Mesothelial cell of epicardium (in vitro differentiated cells): ENCODE measurements around the gene A2ML1. TPM values are rescaled to one million over a fixed set of nuclear protein-coding genes. Genes with fewer than 3 reads are reported as not detected.
"Not testable (repeated sequence)": the region's sequence is repeated elsewhere in the genome, so short reads cannot be mapped to it uniquely, and the experiment has no call there.

Experiments used
- DNase-seq, 2 experiments: peaks; one replicate each; pipeline ENCODE4 v3.0.0; 2021; ENCODE audit warnings: low spot score in 2 of 2; ENCODE audit not compliant: unreplicated experiment in 2 of 2
- H3K27ac Mint-ChIP-seq: 2 replicates; pipeline ENCODE4 v1.8.0; 2021; ENCODE audit warnings: mixed read lengths
- H3K27me3 Mint-ChIP-seq: 2 replicates; pipeline ENCODE4 v1.8.0; 2021; ENCODE audit warnings: low read depth, mixed read lengths
- H3K36me3 Mint-ChIP-seq: 2 replicates; pipeline ENCODE4 v1.8.0; 2021; ENCODE audit warnings: mixed read lengths
- H3K4me1 Mint-ChIP-seq: 2 replicates; pipeline ENCODE4 v1.8.0; 2021; ENCODE audit warnings: mixed read lengths
- H3K4me3 Mint-ChIP-seq: 2 replicates; pipeline ENCODE4 v1.8.0; 2021; ENCODE audit warnings: mild to moderate bottlenecking, moderate library complexity, mixed read lengths
- H3K9me3 Mint-ChIP-seq: 2 replicates; pipeline ENCODE4 v1.8.0; 2021; ENCODE audit warnings: mixed read lengths
- total RNA-seq: library from RNA; stranded (reverse); gene quantifications from 3 replicates; pipeline ENCODE4 v1.2.1, GENCODE V29; 2021
- TF ChIP-seq, protein P1 (sequence below): fragments of 200-600 bp; sonication (generic); IDR thresholded peaks from one replicate; pipeline ENCODE4 v1.5.0; 2021; ENCODE audit warnings: antibody characterized with exemption; ENCODE audit not compliant: unreplicated experiment

A2ML1 gene
- total RNA-seq, 1 donor from 2014 or later: 0.13 TPM

GRCh38 chr12:8899830-8900229, 77.4 kb downstream of the A2ML1 start:
- Mint-ChIP-seq H3K4me3 (no peak overlapping the region), H3K27me3 (no peaks in the 10 kb centered on the region), H3K9me3 (peaks cover 7% of the 10 kb centered on the region), H3K4me1 (peaks cover 3% of the 10 kb centered on the region), H3K27ac (no peak overlapping the region), H3K36me3 (peaks cover 1% of the 10 kb centered on the region)
- TF ChIP-seq, protein P1, sequence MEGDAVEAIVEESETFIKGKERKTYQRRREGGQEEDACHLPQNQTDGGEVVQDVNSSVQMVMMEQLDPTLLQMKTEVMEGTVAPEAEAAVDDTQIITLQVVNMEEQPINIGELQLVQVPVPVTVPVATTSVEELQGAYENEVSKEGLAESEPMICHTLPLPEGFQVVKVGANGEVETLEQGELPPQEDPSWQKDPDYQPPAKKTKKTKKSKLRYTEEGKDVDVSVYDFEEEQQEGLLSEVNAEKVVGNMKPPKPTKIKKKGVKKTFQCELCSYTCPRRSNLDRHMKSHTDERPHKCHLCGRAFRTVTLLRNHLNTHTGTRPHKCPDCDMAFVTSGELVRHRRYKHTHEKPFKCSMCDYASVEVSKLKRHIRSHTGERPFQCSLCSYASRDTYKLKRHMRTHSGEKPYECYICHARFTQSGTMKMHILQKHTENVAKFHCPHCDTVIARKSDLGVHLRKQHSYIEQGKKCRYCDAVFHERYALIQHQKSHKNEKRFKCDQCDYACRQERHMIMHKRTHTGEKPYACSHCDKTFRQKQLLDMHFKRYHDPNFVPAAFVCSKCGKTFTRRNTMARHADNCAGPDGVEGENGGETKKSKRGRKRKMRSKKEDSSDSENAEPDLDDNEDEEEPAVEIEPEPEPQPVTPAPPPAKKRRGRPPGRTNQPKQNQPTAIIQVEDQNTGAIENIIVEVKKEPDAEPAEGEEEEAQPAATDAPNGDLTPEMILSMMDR: no peak
- no peak for DNase-seq

GRCh38 chr12:8902703-8903102, 80.3 kb downstream of the A2ML1 start:
- H3K27ac Mint-ChIP-seq, H3K9me3 Mint-ChIP-seq, H3K36me3 Mint-ChIP-seq, H3K27me3 Mint-ChIP-seq, H3K4me3 Mint-ChIP-seq, DNase-seq: not testable (repeated sequence)
- H3K4me1 Mint-ChIP-seq: peaks cover 13% of the 10 kb centered on the region

GRCh38 chr12:8903646-8904045, 81.2 kb downstream of the A2ML1 start:
- Mint-ChIP-seq H3K4me3 (no peak overlapping the region), H3K27ac (peak overlapping the region; percentile 45), H3K27me3 (no peaks in the 10 kb centered on the region), H3K36me3 (peaks cover 1% of the 10 kb centered on the region), H3K9me3 (no peaks in the 10 kb centered on the region), H3K4me1 (peaks cover 13% of the 10 kb centered on the region)
- no peak for DNase-seq
- TF ChIP-seq, protein P1: no peak

DNA sequence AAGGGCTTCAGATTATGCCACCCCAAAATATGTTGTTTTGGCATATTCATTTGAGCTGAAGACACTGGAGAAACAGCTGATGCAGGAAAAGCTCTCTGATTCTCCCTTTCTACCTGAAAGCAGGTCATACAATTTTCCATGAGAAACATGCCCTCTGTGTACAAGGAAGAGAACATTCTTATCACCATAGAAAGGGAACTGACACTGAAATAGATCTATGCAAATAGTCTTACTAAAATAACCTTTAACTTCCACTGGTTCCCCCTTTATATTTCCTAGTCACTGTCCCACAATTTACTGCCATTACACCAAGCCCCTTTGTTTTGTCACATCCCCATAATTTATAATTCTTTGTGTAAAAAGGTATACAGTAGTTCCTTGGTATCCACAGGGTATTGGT, 82.2 kb downstream of the A2ML1 start:
- Mint-ChIP-seq H3K4me3 (no peak overlapping the region), H3K4me1 (peaks cover 13% of the 10 kb centered on the region), H3K27ac (peak overlapping the region; percentile 76), H3K9me3 (no peaks in the 10 kb centered on the region), H3K36me3 (peaks cover 1% of the 10 kb centered on the region), H3K27me3 (no peaks in the 10 kb centered on the region)
- DNase-seq: no peak
- TF ChIP-seq, protein P1: no peak

GRCh38 chr12:8905546-8905945, 83.1 kb downstream of the A2ML1 start:
- H3K4me3 Mint-ChIP-seq: peak overlapping the region; percentile 22
- no peaks in the 10 kb centered on the region for H3K9me3 Mint-ChIP-seq
- H3K27me3 Mint-ChIP-seq: no peaks in the 10 kb centered on the region
- peak overlapping the region; percentile 94 for H3K27ac Mint-ChIP-seq
- TF ChIP-seq, protein P1: no peak
- peaks cover 16% of the 10 kb centered on the region for H3K4me1 Mint-ChIP-seq
- H3K36me3 Mint-ChIP-seq: no peaks in the 10 kb centered on the region
- DNase-seq: peak in 1 of 2 experiments; percentile 44

- Mint-ChIP-seq H3K36me3 (no peaks in the 10 kb centered on the region), H3K9me3 (no peaks in the 10 kb centered on the region), H3K27ac (peak overlapping the region; percentile 94), H3K27me3 (no peaks in the 10 kb centered on the region), H3K4me1 (peaks cover 22% of the 10 kb centered on the region), H3K4me3 (no peak overlapping the region)
- DNase-seq: no peak
- TF ChIP-seq, protein P1: no peak
These were observed 84.1 kb downstream of the A2ML1 start for GRCh38 chr12:8906266-8907180.
